H9 (cell line): Measurements from ENCODE around the gene MCM3AP. TPM values are rescaled to one million over a fixed set of nuclear protein-coding genes. Genes with fewer than 3 reads are reported as not detected.

Experiments used
- DNase-seq: peaks from one replicate; pipeline ENCODE4 v3.0.0-alpha.2; 2017
- H2AFZ ChIP-seq: one replicate; pipeline ENCODE4 v1.6.1; 2013; ENCODE audit warnings: mild to moderate bottlenecking, low read length, control low read depth, moderate library complexity
- H2AK5ac ChIP-seq: 2 replicates; pipeline ENCODE4 v1.6.1; 2013; ENCODE audit warnings: low read length, control low read depth, mixed read lengths; ENCODE audit not compliant: insufficient read length
- H2BK120ac ChIP-seq: one replicate; pipeline ENCODE4 v1.6.1; 2013; ENCODE audit warnings: low read depth, mild to moderate bottlenecking, low read length, control low read depth, inconsistent platforms; ENCODE audit not compliant: poor library complexity, severe bottlenecking
- H2BK12ac ChIP-seq: 2 replicates; pipeline ENCODE4 v1.6.1; 2013; ENCODE audit warnings: low read length, control low read depth, mixed read lengths, low read depth; ENCODE audit not compliant: insufficient read length
- H2BK15ac ChIP-seq: 2 replicates; pipeline ENCODE4 v1.6.1; 2013; ENCODE audit warnings: low read depth, low read length, control low read depth
- H2BK20ac ChIP-seq: one replicate; pipeline ENCODE4 v1.6.1; 2013; ENCODE audit warnings: low read depth, mild to moderate bottlenecking, low read length, control low read depth, inconsistent platforms; ENCODE audit not compliant: poor library complexity, severe bottlenecking
- H2BK5ac ChIP-seq: 2 replicates; pipeline ENCODE4 v1.6.1; 2013; ENCODE audit warnings: low read length, control low read depth, mixed read lengths; ENCODE audit not compliant: insufficient read length
- H3K14ac ChIP-seq: 2 replicates; pipeline ENCODE4 v1.6.1; 2013; ENCODE audit warnings: low read length, control low read depth; ENCODE audit not compliant: insufficient read depth
- H3K18ac ChIP-seq: 2 replicates; pipeline ENCODE4 v1.6.1; 2013; ENCODE audit warnings: low read depth, mild to moderate bottlenecking, mixed read lengths, low read length, control low read depth; ENCODE audit not compliant: insufficient read length
- H3K23ac ChIP-seq: 2 replicates; pipeline ENCODE4 v1.6.1; 2013; ENCODE audit warnings: low read length, control low read depth, mixed read lengths, low read depth; ENCODE audit not compliant: insufficient read length
- H3K23me2 ChIP-seq: 2 replicates; pipeline ENCODE4 v1.6.1; 2013; ENCODE audit warnings: low read depth, mild to moderate bottlenecking, mixed read lengths, low read length, control low read depth; ENCODE audit not compliant: insufficient read length, poor library complexity, severe bottlenecking
- H3K27ac ChIP-seq: 2 replicates; pipeline ENCODE4 v1.5.1; 2013; ENCODE audit warnings: low read length, control low read depth, mixed read lengths, low read depth; ENCODE audit not compliant: insufficient read length
- H3K27me3 ChIP-seq: 2 replicates; pipeline ENCODE4 v1.6.1; 2013; ENCODE audit warnings: low read length, control low read depth, inconsistent platforms; ENCODE audit not compliant: insufficient read depth
- H3K4ac ChIP-seq: 2 replicates; pipeline ENCODE4 v1.6.1; 2013; ENCODE audit warnings: low read depth, mild to moderate bottlenecking, control low read depth, inconsistent platforms, low read length, moderate library complexity
- H3K4me1 ChIP-seq: 2 replicates; pipeline ENCODE4 v1.6.1; 2013; ENCODE audit warnings: low read length, control low read depth, inconsistent platforms; ENCODE audit not compliant: insufficient read depth
- H3K4me2 ChIP-seq: 2 replicates; pipeline ENCODE4 v1.6.1; 2013; ENCODE audit warnings: low read length, control low read depth, mixed read lengths; ENCODE audit not compliant: insufficient read length, insufficient read depth
- H3K56ac ChIP-seq: 2 replicates; pipeline ENCODE4 v1.6.1; 2013; ENCODE audit warnings: low read depth, mild to moderate bottlenecking, mixed read lengths, low read length, control low read depth; ENCODE audit not compliant: insufficient read length
- H3K79me1 ChIP-seq: 2 replicates; pipeline ENCODE4 v1.6.1; 2013; ENCODE audit warnings: low read depth, mild to moderate bottlenecking, moderate library complexity, low read length, control low read depth, inconsistent platforms; ENCODE audit not compliant: insufficient read depth, poor library complexity, severe bottlenecking
- H3K79me2 ChIP-seq: 2 replicates; pipeline ENCODE4 v1.6.1; 2013; ENCODE audit warnings: low read length, control low read depth, inconsistent platforms; ENCODE audit not compliant: insufficient read depth
- H3K9ac ChIP-seq: 2 replicates; pipeline ENCODE4 v1.6.1; 2013; ENCODE audit warnings: low read length, control low read depth, mixed read lengths; ENCODE audit not compliant: insufficient read length; ENCODE audit errors: extremely low read depth
- H3K9me3 ChIP-seq: one replicate; pipeline ENCODE4 v1.6.1; 2013; ENCODE audit warnings: low read depth, low read length, inconsistent platforms; ENCODE audit not compliant: control insufficient read depth
- H3T11ph ChIP-seq: one replicate; pipeline ENCODE4 v1.6.1; 2013; ENCODE audit warnings: mild to moderate bottlenecking, low read length, control low read depth, inconsistent platforms
- H4K20me1 ChIP-seq: one replicate; pipeline ENCODE4 v1.6.1; 2013; ENCODE audit not compliant: control insufficient read depth, insufficient read length, insufficient read depth
- H4K5ac ChIP-seq: 2 replicates; pipeline ENCODE4 v1.6.1; 2013; ENCODE audit warnings: low read depth, mild to moderate bottlenecking, mixed read lengths, low read length, control low read depth; ENCODE audit not compliant: insufficient read length
- H4K8ac ChIP-seq: replicated peaks from 2 replicates; pipeline ENCODE4 v1.6.1; 2013; ENCODE audit warnings: low read length, control low read depth, mixed read lengths, low read depth; ENCODE audit not compliant: insufficient read length
- H4K91ac ChIP-seq: 2 replicates; pipeline ENCODE4 v1.6.1; 2013; ENCODE audit warnings: low read depth, mild to moderate bottlenecking, moderate library complexity, mixed read lengths, low read length, control low read depth; ENCODE audit not compliant: insufficient read length
- H3K27ac Mint-ChIP-seq, 3 experiments: 2 replicates in 2 of 3; 3 replicates in 1 of 3; pipeline ENCODE4 v1.8.0; 2020 to 2021; ENCODE audit warnings: mixed read lengths in 3 of 3, mild to moderate bottlenecking in 1 of 3, moderate library complexity in 1 of 3
- H3K27me3 Mint-ChIP-seq: 2 replicates; pipeline ENCODE4 v1.8.0; 2021; ENCODE audit warnings: low read depth, mild to moderate bottlenecking, moderate library complexity, mixed read lengths
- H3K36me3 Mint-ChIP-seq, 3 experiments: 2 replicates in 2 of 3; 3 replicates in 1 of 3; pipeline ENCODE4 v1.8.0; 2020 to 2021; ENCODE audit warnings: low read depth in 3 of 3, mixed read lengths in 3 of 3; ENCODE audit not compliant: insufficient read depth in 1 of 3
- H3K4me1 Mint-ChIP-seq, 2 experiments: 2 replicates each; pipeline ENCODE4 v1.8.0; 2020; ENCODE audit warnings: mixed read lengths in 2 of 2
- H3K4me3 Mint-ChIP-seq, 2 experiments: 2 replicates in 1 of 2; 3 replicates in 1 of 2; pipeline ENCODE4 v1.8.0; 2020 to 2021; ENCODE audit warnings: mild to moderate bottlenecking in 2 of 2, mixed read lengths in 2 of 2, moderate library complexity in 1 of 2
- H3K9me3 Mint-ChIP-seq, 2 experiments: 2 replicates in 1 of 2; 3 replicates in 1 of 2; pipeline ENCODE4 v1.8.0; 2020; ENCODE audit warnings: mild to moderate bottlenecking in 2 of 2, mixed read lengths in 2 of 2, moderate library complexity in 1 of 2
- WGBS: extraction: QIAGEN DNeasy Blood & Tissue Kit; methylation state at CpG from one replicate; pipeline ENCODE4 v1.1.7; 2013; ENCODE audit warnings: missing lambda C conversion rate, low lambda C conversion rate, mixed read lengths; ENCODE audit not compliant: insufficient read length; ENCODE audit errors: extremely low coverage; 5-methylcytosine and 5-hydroxymethylcytosine counted together
- total RNA-seq: library from RNA; stranded (reverse); gene quantifications from 2 replicates; pipeline ENCODE4 v1.2.1, GENCODE V29; 2021
- TF ChIP-seq, protein P1 (sequence below): fragments of 200-600 bp; sonication (generic); conservative IDR thresholded peaks from 3 replicates; pipeline ENCODE4 v1.8.0; 2021; ENCODE audit warnings: antibody characterized with exemption, mild to moderate bottlenecking

The MCM3AP gene
- total RNA-seq, 1 experiment from 2014 or later = 124 TPM

DNA sequence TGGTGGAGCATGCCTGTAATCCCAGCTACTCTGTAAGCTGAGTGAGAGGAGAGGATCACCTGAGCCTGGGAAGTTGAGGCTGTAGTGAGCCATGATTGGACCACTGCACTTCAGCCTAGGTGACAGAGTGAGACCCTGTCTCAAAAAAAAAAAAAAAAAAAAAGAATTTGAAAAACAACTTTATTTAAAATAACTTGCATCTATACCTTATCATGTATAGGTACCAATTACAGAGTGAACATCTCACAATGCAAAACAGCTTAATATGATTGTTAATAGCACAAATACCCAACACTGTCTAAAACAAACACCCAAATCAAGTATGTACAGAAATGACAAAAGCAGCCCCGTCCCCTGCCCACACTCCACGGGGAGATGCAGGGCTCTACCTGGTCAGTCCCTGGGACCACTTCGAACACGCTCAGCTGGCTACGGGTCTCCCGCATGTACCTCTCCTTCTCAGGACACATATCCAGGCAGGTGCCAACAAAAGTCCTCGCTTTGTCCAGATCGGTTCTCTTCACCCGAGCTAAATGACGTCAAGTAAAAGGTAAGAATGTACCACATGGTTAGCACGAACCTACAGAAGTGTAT lies 10.5 kb downstream of the MCM3AP start:
- TF ChIP-seq, protein P1, sequence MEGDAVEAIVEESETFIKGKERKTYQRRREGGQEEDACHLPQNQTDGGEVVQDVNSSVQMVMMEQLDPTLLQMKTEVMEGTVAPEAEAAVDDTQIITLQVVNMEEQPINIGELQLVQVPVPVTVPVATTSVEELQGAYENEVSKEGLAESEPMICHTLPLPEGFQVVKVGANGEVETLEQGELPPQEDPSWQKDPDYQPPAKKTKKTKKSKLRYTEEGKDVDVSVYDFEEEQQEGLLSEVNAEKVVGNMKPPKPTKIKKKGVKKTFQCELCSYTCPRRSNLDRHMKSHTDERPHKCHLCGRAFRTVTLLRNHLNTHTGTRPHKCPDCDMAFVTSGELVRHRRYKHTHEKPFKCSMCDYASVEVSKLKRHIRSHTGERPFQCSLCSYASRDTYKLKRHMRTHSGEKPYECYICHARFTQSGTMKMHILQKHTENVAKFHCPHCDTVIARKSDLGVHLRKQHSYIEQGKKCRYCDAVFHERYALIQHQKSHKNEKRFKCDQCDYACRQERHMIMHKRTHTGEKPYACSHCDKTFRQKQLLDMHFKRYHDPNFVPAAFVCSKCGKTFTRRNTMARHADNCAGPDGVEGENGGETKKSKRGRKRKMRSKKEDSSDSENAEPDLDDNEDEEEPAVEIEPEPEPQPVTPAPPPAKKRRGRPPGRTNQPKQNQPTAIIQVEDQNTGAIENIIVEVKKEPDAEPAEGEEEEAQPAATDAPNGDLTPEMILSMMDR = no peak
- H2BK12ac ChIP-seq = no peak overlapping the region
- Mint-ChIP-seq H3K27me3 (no peaks in the 10 kb centered on the region), H3K9me3 (no peaks in the 10 kb centered on the region), H3K4me1 (no peaks in the 10 kb centered on the region), H3K27ac (no peak overlapping the region), H3K36me3 (peaks cover 50 to 92% (median 75%) of the 10 kb centered on the region in 3 experiments; a peak in 6 of 7 replicates), H3K4me3 (no peak overlapping the region)
- H3K23ac ChIP-seq = no peak overlapping the region
- H2BK15ac ChIP-seq = no peak overlapping the region
- H2BK120ac ChIP-seq = no peak overlapping the region
- H3T11ph ChIP-seq = no peak overlapping the region
- H3K4ac ChIP-seq = no peak overlapping the region
- H4K8ac ChIP-seq = no peak overlapping the region
- DNase-seq = no peak
- H3K4me1 ChIP-seq = no peaks in the 10 kb centered on the region
- no peak overlapping the region for H4K5ac ChIP-seq
- H4K20me1 ChIP-seq = no peaks in the 10 kb centered on the region
- no peak overlapping the region for H4K91ac ChIP-seq
- no peaks in the 10 kb centered on the region for H3K9me3 ChIP-seq
- H3K79me2 ChIP-seq = no peaks in the 10 kb centered on the region
- H3K56ac ChIP-seq = no peak overlapping the region
- no peak overlapping the region for H3K14ac ChIP-seq
- no peak overlapping the region for H2AK5ac ChIP-seq
- no peak overlapping the region for H3K9ac ChIP-seq
- no CpG with 5 or more reads among the region's 11 CpGs for WGBS
- H3K27me3 ChIP-seq = no peaks in the 10 kb centered on the region
- H3K23me2 ChIP-seq = no peaks in the 10 kb centered on the region
- no peak overlapping the region for H3K4me2 ChIP-seq
- H2BK5ac ChIP-seq = no peak overlapping the region
- no peak overlapping the region for H2BK20ac ChIP-seq
- H3K18ac ChIP-seq = no peak overlapping the region
- no peak overlapping the region for H3K27ac ChIP-seq
- H2AFZ ChIP-seq = no peak overlapping the region
- peaks cover 3% of the 10 kb centered on the region for H3K79me1 ChIP-seq
